Fibroblast of mammary gland (primary cell): ENCODE data around the gene LMX1A.

ENCODE experiments used
- DNase-seq: peaks from one replicate; pipeline ENCODE4 v3.0.0-alpha.2; 2010; ENCODE audit warnings: low read depth
- H3K4me3 ChIP-seq: 2 replicates; pipeline ENCODE4 v1.5.1; 2011; ENCODE audit warnings: low read depth, mild to moderate bottlenecking, low read length, moderate library complexity; ENCODE audit not compliant: control insufficient read depth
- TF ChIP-seq, protein P1 (sequence below): conservative IDR thresholded peaks from 2 replicates; pipeline ENCODE4 v1.5.1; 2011; ENCODE audit warnings: low read depth, low read length, inconsistent platforms; ENCODE audit not compliant: control insufficient read depth, insufficient read depth

Gene LMX1A

DNA sequence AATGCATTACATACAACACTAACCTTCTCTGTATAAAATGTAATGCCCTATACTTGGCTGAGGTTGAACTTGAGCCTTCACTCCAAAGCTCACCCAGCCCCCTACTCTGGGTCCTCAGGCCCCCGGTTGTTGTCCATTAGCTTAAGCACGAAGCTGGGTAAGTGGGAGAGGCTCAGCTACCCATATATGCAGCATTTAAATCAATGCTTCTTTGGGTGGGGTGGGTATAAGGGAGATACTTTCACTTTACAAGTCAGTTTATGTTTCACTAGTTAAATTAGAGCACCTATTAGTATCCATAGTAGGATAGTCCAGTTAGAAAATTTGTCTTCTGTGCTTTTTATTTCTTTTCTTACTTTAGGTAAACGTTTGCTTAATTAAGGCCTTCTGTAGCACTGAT, 151.4 kb downstream of the LMX1A start:
- TF ChIP-seq, protein P1, sequence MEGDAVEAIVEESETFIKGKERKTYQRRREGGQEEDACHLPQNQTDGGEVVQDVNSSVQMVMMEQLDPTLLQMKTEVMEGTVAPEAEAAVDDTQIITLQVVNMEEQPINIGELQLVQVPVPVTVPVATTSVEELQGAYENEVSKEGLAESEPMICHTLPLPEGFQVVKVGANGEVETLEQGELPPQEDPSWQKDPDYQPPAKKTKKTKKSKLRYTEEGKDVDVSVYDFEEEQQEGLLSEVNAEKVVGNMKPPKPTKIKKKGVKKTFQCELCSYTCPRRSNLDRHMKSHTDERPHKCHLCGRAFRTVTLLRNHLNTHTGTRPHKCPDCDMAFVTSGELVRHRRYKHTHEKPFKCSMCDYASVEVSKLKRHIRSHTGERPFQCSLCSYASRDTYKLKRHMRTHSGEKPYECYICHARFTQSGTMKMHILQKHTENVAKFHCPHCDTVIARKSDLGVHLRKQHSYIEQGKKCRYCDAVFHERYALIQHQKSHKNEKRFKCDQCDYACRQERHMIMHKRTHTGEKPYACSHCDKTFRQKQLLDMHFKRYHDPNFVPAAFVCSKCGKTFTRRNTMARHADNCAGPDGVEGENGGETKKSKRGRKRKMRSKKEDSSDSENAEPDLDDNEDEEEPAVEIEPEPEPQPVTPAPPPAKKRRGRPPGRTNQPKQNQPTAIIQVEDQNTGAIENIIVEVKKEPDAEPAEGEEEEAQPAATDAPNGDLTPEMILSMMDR = no peak
- no peak for DNase-seq
- H3K4me3 ChIP-seq = no peak overlapping the region

DNA sequence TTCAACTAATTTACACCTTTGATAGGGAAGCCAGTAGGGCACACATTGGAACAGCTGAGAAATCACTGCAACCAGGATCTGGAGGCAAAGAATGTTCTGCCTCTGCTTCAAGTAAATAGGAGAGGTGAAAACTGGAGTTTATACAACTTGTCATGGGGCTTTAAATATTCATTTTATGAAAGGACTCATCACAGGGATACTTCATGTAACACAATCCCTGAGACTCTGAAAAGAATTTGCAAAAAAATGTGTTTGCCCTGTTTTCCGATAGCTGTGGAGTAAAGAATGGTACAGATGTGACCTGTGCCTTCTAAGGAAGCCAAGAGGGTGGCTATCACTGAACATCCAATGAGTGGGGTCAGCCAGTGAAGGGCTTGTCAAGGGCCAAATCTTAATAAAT, 152.0 kb downstream of the LMX1A start:
- no peak overlapping the region for H3K4me3 ChIP-seq
- TF ChIP-seq, protein P1 = no peak
- no peak for DNase-seq

DNA sequence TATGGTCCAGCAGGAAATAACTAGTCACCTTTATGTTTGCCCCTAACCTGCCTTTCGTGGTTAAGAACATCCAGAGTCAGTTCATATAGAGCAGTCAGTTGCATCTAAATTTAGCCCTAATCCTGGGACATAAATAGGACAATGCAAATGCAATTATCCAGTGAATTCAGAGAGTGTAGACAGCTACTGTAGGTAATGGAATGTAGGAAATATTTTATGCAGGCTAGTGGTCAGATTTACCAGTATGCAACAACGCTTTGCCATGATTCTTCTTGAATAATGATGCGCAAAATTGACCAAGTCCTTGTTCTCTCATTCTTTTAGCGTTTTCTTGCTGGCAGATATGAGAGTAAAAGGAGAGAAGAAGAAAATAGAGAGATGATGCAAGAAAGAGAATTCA, 165.4 kb downstream of the LMX1A start:
- no peak overlapping the region for H3K4me3 ChIP-seq
- TF ChIP-seq, protein P1 = no peak
- no peak for DNase-seq

DNA sequence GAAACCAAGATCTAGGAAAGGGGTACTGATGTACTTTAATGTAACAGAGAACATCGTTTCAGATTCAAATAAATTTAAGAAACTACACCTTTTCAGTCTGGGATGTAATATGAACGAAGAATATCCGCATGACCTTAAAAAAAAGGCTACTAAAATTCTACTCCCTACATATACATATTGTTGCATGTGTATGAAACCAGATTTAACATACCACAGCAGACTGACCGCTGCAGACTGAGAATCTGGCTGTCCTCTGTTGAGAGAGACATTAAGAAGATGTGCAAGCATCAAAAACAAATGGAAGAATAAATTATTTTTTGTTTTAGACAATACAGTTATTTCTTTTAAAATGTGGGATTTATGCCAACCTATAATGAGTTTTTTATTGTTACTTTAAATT, 166.6 kb downstream of the LMX1A start:
- no peak for DNase-seq
- H3K4me3 ChIP-seq = no peak overlapping the region
- TF ChIP-seq, protein P1 = no peak

DNA sequence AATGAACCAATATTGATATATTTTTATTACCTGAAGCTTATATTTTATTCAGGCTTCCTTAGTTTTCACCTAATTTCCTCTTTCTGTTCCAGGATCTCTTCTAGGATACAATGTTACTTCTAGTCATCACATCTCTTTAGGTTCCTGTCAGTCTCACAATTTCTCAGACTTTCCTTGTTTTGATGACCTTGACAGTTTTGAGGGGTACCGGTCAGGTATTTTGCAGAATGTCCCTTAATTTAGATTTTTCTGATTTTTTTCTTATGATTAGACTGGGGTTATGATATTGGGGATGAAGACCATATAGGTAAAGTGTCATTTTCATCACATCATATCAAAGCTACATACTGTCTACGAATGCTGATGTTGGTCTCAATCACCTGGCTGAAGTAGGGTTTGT, 167.5 kb downstream of the LMX1A start:
- TF ChIP-seq, protein P1 = no peak
- no peak overlapping the region for H3K4me3 ChIP-seq
- no peak for DNase-seq

DNA sequence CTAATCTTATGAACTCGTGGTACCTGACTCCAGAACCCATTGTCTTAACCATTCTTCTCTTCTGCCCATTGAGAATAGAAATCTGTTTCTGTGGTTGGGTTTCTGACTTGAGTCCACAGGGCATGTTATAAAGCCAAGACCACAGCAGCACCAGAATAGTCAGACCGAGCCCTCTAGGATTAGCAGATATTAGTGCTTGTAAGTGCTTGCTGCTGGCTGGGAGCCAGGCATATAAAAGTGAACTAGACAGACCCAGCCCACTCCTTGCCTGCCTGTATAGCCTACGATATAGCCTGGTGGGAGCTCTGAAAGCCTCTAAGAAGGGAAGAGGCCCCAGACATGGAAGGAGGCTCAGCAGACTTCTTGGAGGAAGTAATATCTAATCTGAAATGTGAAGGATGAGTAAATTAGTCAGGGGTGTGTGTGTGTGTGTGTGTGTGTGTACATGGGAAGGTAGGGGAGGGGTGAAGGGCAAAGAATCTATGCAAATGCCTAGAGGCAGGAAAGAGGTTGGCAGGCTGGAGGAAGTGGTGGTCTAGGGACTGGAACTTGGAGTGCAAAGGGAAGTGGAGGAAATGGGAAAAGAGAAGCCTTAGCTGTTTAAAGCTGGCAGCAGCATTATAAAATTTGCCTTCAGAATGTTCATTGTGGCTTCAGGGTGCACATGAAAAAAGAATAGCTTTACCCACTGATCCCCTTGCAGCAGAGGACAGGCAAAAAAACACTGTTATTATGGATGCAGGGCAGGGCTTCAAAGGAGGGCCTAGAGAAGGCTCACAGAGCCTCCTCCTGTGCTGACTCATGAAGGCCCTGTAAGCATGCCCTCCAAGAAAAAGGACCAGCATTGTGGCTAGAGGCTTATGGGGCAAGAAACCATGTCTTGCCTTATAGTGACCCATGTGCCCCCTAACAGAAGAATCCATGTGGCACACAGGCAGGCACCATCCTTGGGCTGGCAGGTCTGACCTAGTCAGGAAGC, 169.2 kb downstream of the LMX1A start:
- H3K4me3 ChIP-seq = no peak overlapping the region
- TF ChIP-seq, protein P1 = no peak
- DNase-seq = no peak
